ENCODE results near the gene SCN2A.

The SCN2A gene

DNA sequence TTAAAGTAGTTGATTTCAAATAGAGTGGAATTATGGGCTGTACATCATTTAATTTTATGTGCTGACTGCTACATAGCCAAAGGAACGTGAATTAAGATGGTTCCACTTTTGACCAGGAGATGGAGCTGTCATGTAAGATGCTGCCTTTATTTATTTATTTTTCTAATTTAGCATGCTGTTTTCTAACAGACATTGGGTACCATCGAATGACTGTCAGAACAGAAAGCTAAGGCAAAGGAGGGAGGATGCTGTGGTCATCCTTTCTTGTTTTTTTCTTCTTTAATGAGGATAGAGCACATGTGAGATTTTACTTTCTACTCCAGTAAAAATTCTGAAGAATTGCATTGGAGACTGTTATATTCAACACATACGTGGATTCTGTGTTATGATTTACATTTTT is at the start of gene SCN2A:
Gene SCN2A (plus strand): TSS at position 185 of the 400 bp plus-strand sequence. CDS start 56,410 bp downstream, outside the sequence.
- DNase-seq (ENCODE audit: low read depth in 2 of 2), result no peak

DNA sequence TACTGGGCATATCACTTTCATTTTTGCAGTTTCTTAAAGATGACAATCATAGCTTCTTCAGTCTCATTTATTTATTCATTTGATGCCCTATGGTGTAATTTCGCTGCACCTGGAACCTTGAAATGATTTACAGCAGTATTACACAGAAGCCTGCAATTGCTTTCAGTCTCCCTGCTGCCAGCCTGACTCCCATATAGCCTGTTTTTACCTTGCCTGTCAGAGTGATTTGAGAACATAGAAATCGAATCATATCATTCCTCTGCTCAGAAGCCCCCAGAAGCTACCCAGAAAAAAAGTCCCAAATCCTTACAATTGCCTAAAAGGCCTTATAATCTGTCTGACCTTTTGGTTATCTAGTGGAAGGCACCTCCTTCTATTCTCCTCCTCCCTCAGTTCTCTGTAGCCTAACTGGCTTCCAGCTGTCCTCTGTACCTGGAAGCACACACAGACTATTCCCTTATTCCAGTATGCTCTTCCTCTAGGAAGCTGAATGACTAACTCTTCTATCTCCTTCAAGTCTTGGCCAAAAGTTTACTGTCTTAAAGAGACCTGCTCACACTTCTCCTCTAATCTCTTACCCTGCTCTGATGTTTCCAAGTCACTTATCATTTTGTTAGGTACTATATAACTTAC is 48.0 kb upstream of the SCN2A start:
- DNase-seq (ENCODE audit: low read depth in 2 of 2), result no peak

DNA sequence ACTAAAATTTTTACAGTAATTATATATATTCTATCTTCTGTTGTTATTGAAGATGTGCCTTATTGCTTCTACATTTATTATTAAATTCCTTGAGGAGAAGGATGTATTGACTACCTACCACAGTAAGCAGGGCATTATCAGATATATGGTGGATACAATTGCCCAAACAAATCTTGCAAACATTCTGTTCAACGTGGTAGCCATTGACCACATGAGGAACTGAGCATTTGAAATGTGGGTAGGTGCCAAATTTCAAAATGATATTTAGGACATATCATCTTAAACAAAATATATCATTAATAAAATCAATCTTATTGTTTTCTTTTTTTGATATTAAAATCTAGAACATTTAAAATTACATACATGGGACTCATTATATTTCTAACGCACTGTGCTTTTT is 46.5 kb upstream of the SCN2A start:
- DNase-seq (ENCODE audit: low read depth in 2 of 2), result no peak

DNA sequence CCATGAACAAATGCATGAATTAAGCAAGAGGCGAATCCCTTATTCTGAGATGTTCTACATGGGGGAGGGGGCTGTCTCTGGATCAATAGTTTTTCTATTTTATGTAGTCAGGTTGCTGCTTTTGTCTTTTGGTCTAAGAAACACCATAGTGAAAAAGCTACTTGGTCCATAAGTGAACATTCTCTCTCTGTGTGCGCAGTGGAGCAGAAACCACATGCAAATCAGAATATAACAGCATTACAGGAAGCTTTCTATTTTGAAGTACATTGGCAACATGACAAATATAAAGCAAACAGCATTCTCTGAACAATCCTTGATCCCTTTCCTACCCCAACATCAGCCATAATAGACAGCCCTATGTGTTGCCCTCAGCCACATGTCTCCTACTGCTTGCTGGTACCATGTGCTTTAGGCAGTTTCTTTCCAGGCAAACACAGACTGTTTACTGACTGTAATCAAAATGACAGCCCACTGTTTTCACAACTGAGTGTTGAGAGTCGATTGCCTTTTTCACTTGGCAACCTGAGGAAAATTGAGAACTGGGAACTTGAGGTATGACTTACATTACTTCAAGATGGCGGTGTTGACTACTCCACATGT is 45.9 kb upstream of the SCN2A start:
- DNase-seq (ENCODE audit: low read depth in 2 of 2), result no peak

DNA sequence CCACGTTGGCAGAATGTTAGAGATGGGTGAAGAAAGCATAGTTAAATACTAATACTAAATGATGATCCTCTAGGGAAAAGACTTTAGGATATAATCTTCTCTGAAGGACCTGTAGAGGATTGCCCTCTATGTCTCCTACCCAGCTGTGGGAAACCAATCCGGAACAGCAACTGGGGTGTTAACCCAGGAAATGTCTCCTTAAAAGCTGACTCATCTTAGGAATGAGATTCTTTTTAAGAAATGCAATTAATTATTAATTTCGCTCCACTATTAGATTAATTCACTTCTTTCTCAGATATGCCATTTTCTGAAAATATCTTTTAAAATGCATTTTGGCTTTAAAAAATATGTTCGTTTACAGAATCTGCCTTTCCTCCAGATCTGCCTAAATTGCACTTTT is 42.8 kb upstream of the SCN2A start:
- no peak for DNase-seq (ENCODE audit: low read depth in 2 of 2)

DNA sequence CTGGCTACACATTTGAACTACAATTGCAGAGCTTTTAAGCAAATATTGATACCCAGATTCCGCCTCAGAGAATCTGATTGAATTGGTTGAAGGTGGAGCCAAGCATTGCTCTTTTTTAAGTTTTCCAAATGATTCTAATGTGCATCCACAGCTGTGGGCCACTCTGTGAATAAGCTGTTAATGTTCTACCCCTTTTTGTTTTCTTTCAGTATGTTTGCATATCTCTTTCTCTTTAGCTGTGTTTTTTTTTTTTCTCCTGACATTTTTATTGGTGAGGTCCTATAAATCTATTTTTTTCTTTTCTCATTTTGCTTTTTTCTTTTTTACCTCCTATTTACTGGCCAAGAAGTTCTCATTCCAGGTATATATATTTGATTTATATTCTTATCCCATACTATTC is 41.9 kb upstream of the SCN2A start:
- no peak for DNase-seq (ENCODE audit: low read depth in 2 of 2)

DNA sequence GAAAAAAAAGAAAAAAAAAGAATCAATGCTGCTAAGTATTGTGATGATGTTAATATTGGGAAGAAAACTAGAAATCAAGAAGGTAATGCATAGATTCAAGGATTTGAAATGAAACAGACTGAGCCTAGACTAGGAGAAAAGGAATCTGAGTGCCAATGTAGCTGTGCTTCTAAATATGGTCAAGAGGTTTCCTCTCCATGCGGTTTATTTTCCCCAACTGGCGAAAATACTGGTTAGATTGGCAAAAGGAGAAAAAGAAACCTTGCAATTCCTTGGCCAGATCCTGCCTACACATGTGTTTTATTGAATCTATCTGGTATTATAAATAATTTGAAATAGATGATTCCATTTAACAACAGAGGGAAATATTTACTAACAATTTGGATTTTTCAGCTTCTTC is 41.0 kb upstream of the SCN2A start:
- no peak for DNase-seq (ENCODE audit: low read depth in 2 of 2)

DNA sequence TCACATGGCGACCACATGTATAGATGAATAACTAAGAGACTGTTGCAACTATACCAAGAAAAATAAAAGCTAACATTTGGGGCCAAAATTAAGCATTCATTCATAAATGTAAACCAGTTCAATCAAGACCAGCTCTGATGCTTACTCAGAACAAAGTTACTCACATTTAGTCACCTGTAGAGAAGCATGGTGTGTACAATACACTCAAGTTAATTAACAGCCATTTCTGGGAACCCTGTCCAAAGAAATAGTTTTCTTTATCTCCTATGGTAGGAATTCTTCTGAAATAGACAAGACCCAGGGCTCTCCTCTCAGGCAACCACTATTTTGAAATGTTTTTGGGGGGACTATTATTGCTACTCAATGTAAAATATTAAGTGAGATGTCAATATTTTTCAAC is 37.0 kb upstream of the SCN2A start:
- no peak for DNase-seq (ENCODE audit: low read depth in 2 of 2)

DNA sequence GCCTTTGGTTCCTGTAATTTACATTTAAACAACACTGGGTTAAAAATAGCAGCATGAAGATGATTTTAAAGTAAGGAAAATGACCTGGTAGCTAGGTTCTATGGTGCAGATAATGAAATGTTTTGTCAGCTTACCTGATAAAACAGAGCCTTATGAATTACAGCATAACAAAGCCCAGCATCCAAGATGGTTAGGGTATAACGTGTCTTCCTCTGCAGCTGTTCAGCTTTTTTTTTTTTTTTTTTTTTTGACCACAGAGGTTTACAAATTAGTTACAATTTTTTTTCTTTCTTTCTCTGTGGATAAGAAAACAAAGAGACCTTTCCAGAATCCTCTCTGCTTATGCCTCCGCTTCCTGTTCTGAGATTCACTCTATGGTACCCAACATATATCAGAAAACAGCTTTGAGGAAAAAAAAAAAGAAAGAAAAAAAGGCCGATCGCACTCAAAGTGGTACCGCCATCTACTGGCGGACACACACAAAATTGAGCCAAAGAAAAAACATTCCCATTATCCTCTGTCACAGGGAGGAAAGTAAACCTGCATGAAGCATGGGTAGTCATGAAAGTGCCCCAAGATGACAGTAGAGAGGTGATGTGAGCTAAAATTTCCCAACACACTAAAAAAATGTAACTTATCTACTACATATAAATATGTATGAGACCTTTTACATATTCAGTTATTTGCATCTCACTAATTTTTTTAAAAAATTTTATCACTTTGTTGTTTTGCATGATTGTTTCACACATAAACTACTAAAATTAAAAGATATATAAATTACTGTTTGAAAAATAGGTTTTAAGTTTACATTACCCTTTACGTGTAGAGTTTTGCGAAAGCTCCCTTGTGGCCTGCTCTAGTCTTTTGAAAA is 35.3 kb upstream of the SCN2A start, which contains the start of gene SCN3A:
Gene SCN3A (minus strand): TSS at position 362 of the 871 bp plus-strand sequence. CDS start 27,656 bp downstream, outside the sequence.
- no peak for DNase-seq (ENCODE audit: low read depth in 2 of 2)

DNA sequence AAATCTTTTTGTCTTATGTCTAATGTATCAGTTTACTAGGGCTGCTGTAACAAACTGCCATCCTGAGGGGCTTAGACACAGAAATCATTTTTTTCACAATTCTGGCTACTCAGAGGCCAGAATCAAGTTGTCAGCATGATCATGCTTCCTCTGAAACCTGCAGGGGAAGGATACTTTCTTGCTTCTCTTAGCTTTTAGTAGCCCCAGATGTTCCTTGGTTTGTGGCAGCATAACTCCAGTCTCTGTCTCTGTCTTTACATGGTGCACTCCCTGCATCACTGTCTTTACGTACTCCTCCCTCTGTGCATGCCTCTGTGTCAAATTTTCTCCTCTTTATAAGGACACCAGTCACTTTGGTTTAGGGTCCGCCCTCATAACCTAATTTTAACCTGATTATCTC is 33.3 kb upstream of the SCN2A start:
- no peak for DNase-seq (ENCODE audit: low read depth in 2 of 2)

DNA sequence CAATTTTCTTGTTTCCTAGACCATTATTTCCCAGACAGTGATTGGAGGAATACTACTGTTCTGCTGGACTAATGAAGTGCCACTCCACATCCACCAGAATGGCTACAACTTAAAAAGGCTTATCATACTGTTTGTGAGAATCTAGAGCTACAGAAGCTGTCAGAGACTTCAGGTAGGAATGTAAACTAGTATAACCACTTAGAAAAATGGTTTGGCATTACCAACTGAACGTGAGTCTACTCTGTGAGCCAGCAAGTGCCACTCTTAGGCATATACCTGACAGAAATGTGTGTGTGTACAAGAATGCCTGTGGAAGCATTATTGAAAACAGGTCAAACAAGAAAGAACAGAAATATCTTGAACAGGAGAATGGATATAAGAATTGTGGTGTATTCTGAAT is 31.1 kb upstream of the SCN2A start:
- no peak for DNase-seq (ENCODE audit: low read depth in 2 of 2)

DNA sequence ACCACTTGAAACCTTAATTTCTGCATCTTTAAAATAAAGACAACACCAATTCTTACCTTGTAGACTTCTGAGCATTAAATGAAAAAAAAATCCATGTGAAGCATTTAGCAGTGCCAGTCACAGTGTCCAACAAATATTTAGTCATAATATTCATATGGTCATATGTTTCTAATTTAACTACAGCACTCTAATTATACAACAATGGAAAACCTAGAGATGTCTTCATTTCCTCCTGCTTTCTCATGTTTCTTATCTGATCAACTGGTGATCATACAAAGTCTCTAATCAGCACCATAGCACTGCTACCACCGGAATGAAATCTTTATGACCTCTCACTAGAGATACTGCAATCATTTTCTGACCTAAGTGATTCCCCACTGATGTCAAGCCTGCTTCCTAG is 25.1 kb upstream of the SCN2A start:
- DNase-seq (ENCODE audit: low read depth in 2 of 2), result no peak

DNA sequence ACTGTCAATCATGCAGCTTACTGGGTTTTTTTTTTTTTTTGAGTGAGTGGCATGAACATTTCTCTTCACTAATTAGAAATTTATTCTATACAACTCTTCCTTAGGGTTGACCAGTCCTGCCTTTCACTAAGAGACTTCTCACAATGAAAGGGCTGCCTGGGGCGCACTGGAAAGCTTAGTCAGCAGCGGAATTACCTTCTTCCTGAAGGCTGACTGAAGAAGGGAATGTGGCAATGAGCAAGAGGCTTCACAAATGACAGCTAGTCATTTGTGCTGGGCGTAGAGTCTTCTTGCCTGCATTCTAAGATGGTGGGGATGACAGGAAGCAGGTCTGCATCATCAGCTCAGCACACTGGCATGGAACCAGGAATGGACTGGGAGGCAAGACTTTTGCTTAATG is 19.7 kb upstream of the SCN2A start:
- no peak for DNase-seq (ENCODE audit: low read depth in 2 of 2)

DNA sequence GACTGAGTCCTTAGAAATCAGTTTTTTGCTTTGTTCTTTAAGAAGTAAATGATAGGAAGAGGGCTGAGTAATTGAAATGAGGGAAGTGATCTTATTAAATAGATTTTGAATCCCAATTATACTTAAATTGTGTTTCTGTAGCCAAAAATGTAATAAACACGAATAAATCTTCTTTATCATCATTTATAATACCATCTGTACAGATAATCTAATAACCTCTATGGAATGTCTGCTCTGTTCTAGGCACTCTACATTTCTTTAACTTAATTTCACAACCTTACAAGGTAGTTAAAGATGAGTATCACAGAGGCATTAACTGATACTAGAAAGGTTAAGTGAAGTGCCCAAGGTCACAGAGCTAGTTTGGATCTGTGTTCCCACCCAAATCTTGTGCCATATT is 14.3 kb upstream of the SCN2A start:
- no peak for DNase-seq (ENCODE audit: low read depth in 2 of 2)

DNA sequence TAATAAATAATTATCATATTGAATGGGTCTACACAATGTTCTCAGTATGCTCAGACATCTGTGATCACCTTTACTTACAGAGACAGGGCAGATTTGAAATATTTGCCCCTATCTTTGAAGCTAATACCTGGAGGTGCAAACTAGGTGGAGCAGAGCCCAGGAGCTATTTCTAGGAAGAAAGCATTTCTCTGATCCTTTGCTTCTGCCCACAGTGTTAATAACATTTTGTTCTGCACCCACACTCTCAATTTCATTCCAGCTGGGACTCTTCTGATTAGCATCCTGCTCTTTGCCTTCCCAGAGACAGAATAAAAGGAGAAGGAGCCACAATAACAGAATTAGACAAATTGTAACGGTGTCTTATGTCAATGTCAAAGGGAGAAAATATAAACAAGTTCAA is 11.6 kb upstream of the SCN2A start:
- no peak for DNase-seq (ENCODE audit: low read depth in 2 of 2)

DNA sequence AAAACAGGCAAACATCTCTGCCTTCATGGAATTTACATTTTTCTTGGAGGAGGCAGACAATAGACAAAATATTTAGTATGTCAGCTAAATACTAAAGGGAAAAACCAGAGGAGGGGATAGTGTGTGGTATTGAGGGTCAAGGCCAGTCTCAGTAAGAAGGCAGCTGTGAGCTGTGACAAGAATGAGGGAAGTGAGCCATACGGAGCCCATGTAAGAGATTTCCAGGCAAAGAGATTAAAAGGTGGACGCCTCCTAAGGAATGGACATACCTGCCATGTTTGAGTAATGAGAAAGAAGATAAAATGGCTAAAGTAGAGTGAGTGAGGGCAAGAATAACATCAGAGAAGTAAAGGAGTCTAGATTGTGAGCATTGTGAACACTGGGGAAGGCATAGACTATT is 2.2 kb upstream of the SCN2A start:
- no peak for DNase-seq (ENCODE audit: low read depth in 2 of 2)

DNA sequence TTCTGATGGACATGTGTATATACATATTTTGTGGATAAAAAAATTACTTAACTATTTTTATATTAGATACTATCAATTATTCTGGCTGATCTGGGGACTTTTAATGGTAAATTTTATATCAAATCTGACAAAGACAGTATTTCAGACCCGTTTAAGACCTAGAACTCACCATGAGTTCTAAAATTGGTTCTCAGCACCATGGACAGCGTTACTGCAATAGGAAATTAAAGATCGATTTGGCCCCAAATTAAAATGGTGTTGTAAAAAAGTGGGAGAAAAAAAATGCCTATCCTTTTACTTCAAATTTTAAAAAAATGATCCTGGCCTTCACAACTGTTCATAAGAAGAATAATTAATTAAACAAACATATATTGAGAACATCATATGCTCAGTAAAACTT is 919 bp upstream of the SCN2A start:
- DNase-seq (ENCODE audit: low read depth in 2 of 2), result no peak

DNA sequence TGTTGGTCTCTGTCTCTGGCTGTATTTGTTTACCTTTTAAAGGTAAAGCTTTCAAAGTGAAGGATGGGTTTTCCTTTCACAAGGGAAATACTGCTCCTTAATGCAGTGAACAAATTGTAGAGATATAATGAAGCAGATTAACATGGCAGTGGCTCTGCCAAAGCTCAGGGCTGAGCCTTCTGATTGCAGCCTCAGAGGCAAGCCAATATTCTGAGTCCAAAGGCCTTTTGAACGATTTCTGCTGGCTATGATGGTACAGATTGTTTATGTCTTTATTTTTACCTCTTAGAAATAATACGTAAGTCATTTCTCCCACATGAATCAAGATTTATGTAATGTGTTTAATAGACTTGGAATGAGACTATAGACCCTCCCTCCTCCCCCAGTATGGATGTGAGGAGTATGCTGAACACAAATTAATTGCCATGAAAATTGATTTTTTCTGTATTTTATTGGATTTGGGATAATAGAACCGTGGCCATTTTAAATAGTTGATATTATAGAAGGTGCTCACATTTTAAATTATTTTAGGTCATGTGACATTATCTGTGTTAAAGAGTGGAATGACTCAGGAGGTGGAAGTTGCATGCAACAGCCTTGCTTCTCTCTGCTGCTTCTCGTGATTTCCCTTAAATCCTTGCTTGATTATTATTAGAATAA is 772 bp downstream of the SCN2A start:
- no peak for DNase-seq (ENCODE audit: low read depth in 2 of 2)

DNA sequence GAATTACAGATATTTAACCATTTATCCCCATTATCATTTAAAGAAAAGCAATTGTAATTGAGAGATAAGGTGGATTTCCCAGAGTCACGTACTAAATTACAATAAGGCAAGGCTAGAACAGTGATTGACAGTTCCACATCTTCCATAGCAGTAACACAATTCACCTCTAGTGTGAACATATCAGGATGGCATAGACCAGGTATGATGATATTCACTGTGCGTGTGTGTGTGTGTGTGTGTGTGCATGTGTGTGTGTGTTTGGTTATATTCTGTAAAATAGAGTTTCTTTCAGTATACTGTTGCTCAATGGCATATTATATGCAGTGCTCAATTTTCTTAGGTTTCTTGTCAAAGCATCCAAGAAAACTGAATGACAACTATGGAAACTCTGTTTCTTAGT is 1.7 kb downstream of the SCN2A start:
- DNase-seq (ENCODE audit: low read depth in 2 of 2), result no peak

DNA sequence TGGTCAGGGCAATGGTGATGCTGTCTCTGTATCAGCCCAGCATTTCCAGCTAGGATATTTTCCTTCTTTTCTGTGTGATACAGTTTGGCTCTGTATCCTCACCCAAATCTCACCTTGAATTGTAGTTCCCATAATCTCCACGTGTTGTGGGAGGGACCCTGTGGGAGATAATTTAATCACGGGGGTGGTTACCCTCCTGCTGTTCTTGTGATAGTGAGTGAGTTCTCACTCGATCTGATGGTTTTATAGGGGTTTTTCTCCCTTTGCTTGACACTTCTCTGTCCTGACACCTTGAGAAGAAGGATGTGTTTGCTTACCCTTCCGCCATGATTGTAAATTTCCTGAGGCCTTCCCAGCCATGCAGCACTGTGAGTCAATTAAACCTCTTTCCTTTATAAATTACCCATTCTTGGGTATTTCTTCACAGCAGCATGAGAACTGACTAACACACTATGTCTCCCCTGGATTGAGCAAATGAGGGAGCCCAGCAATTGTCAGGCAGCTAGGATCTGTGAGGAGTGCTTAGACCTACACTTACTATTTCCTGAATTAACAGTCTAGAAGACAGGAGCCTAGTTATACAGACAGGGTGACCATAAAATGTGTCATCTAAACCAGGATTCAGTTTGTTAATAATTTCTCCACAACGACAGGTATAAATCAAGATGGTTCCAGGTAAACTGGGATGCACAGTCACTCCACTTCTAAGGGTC is 6.0 kb downstream of the SCN2A start:
- no peak for DNase-seq (ENCODE audit: low read depth in 2 of 2)

DNA sequence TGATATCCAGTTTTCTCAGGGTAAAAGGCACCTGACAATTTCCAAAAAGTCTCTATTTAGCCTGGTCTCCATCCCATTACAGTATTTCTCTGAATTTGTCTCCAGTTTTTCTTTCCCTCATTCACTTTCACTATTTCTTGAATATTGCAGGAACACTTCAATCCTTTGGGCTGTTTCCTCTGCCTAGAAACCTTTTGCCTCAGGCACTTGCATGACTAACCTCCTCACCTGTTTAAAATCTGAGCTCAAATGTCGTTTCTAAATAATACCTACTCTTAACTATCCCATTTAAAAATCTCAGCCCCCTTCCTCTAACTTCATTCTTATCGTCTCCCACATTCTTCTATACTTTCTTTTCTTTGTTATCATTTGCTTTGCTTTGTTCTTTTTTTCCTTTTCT is 9.0 kb downstream of the SCN2A start:
- no peak for DNase-seq (ENCODE audit: low read depth in 2 of 2)

DNA sequence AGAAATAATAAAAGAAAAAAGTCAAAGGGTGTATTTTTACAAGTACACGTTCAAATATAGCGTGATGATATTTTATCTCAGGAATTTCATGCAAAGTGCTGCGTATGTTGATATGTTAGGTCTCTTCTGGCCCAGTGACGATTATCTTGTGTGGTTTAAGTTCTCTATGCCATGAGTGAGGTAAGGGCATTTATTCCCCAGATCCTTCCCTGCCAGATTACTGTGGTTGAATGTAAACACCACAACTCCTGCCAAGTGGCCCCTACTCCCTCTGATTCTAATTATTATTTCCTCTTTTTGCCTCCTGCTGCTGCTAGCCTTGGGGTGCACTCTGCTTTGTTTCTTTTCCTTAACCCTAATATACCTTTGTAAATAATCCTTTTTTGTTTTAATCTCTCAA is 12.2 kb downstream of the SCN2A start:
- DNase-seq (ENCODE audit: low read depth in 2 of 2), result no peak
